ENCODE results near the gene CCDC184.

DNA sequence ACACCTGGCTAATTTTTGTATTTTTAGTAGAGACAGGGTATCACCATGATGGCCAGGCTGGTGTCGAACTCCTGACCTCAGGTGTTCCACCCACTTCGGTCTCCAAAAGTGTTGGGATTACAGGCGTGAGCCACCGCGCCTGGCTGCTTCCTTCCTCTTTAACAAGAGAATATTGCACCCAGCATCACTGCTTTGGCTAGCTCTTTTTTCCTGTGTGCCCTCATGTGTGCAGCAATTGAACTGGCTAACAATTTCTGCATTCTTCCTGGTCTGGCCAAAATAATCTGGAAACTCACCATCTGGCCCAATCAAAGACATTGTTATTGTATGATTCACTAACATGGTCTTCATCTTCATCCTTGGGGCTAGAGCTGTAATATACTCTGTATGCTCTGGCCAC is 23.4 kb upstream of the CCDC184 start:
- TF ChIP-seq, protein P1, sequence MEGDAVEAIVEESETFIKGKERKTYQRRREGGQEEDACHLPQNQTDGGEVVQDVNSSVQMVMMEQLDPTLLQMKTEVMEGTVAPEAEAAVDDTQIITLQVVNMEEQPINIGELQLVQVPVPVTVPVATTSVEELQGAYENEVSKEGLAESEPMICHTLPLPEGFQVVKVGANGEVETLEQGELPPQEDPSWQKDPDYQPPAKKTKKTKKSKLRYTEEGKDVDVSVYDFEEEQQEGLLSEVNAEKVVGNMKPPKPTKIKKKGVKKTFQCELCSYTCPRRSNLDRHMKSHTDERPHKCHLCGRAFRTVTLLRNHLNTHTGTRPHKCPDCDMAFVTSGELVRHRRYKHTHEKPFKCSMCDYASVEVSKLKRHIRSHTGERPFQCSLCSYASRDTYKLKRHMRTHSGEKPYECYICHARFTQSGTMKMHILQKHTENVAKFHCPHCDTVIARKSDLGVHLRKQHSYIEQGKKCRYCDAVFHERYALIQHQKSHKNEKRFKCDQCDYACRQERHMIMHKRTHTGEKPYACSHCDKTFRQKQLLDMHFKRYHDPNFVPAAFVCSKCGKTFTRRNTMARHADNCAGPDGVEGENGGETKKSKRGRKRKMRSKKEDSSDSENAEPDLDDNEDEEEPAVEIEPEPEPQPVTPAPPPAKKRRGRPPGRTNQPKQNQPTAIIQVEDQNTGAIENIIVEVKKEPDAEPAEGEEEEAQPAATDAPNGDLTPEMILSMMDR (IDR thresholded peaks at IDR 0.05), result no peak
- TF ChIP-seq, protein P2, sequence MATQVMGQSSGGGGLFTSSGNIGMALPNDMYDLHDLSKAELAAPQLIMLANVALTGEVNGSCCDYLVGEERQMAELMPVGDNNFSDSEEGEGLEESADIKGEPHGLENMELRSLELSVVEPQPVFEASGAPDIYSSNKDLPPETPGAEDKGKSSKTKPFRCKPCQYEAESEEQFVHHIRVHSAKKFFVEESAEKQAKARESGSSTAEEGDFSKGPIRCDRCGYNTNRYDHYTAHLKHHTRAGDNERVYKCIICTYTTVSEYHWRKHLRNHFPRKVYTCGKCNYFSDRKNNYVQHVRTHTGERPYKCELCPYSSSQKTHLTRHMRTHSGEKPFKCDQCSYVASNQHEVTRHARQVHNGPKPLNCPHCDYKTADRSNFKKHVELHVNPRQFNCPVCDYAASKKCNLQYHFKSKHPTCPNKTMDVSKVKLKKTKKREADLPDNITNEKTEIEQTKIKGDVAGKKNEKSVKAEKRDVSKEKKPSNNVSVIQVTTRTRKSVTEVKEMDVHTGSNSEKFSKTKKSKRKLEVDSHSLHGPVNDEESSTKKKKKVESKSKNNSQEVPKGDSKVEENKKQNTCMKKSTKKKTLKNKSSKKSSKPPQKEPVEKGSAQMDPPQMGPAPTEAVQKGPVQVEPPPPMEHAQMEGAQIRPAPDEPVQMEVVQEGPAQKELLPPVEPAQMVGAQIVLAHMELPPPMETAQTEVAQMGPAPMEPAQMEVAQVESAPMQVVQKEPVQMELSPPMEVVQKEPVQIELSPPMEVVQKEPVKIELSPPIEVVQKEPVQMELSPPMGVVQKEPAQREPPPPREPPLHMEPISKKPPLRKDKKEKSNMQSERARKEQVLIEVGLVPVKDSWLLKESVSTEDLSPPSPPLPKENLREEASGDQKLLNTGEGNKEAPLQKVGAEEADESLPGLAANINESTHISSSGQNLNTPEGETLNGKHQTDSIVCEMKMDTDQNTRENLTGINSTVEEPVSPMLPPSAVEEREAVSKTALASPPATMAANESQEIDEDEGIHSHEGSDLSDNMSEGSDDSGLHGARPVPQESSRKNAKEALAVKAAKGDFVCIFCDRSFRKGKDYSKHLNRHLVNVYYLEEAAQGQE (IDR thresholded peaks at IDR 0.05; ENCODE audit: insufficient read depth in 1 of 2, low read depth in 2 of 2, low read length in 1 of 2), result no peak
- no peak for TF ChIP-seq SIN3A (IDR thresholded peaks at IDR 0.05; ENCODE audit: borderline replicate concordance, insufficient read depth, low read depth, low read length)
- no peak for TF ChIP-seq POLR2AphosphoS5 (IDR thresholded peaks at IDR 0.05; ENCODE audit: low read depth, low read length)
- no peak for TF ChIP-seq TCF7L2 (IDR thresholded peaks at IDR 0.05; ENCODE audit: low read depth, low read length)
